GM19099 (cell line): ENCODE results near the gene TAOK3.

ENCODE experiments used
- POLR2A ChIP-seq: IDR thresholded peaks from 3 replicates; pipeline ENCODE4 v1.6.1; 2011; ENCODE audit warnings: low read depth; ENCODE audit not compliant: insufficient read length; ENCODE audit errors: extremely low read depth

The TAOK3 gene

DNA sequence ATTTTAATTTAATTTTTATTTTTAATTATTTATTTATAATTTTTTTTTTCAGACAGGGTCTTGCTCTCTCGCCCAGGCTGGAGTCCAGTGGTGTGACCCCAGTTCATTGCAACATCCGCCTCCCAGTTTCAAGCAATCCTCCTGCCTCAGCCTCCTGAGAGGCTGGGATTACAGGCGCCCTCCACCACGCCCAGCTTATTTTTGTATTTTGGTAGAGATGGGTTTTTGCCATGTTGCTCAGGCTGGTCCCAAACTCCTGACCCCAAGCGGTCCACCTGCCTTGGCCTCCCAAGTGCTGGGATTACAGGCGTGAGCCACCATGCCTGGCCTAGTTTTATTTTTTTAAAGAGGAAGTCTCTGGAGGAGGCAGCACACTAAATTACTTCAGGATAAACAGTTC, 250.4 kb downstream of the TAOK3 start:
- no peak for TF ChIP-seq POLR2A

GRCh38 chr12:118120579-118121363, 251.9 kb downstream of the TAOK3 start:
- no peak for TF ChIP-seq POLR2A

GRCh38 chr12:118119449-118119879, 253.2 kb downstream of the TAOK3 start:
- no peak for TF ChIP-seq POLR2A

- TF ChIP-seq POLR2A: no peak
Observed at GRCh38 chr12:118109088-118109487, 263.6 kb downstream of the TAOK3 start.

GRCh38 chr12:118107694-118108093, 265.0 kb downstream of the TAOK3 start:
- no peak for TF ChIP-seq POLR2A

- TF ChIP-seq POLR2A: no peak
Observed at GRCh38 chr12:118107011-118107410, 265.7 kb downstream of the TAOK3 start.

GRCh38 chr12:118103601-118104382, 268.9 kb downstream of the TAOK3 start, which contains the start of gene VSIG10:
VSIG10 (minus strand) TSS chr12:118104011; CDS start chr12:118103671, 340 bp downstream.
- TF ChIP-seq POLR2A: no peak

DNA sequence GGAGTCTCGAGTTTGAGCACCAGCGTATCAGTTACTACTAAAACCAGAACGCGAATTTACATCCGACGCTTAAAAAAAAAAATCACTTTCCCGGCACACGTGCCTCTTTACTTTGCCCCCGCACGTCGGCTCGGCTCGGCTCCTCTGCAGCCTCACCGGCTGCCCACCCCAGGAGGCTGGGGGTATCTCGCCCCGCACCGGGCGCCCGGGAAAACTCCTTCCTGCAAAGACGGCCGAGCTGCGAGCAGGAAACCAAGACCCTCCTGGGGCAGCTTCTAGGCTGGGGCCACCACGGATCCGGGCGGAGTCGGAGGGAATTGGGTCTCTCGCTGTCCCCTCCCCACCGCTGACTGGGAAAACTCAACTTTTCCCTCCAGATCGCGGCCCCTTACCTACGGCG, 269.5 kb downstream of the TAOK3 start:
- TF ChIP-seq POLR2A: no peak

DNA sequence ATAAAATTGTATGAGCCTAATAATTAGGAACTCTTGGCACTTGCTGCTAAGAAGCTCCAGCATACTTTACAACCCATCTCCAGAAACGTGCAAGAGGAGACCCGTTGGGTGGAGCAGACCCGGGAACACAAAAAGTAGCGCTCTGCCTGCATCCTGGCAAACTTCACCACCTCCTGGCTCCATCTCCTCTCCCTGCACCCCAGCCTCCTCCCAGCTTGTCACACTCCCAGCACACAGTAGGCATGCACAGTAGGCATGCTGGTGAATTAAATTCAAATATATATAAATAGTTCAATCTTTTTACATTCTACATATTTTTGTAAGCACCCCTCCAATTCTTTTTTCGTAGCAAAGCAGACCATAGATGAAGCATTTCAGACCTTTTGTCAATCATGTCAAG, 270.1 kb downstream of the TAOK3 start:
- TF ChIP-seq POLR2A: no peak

DNA sequence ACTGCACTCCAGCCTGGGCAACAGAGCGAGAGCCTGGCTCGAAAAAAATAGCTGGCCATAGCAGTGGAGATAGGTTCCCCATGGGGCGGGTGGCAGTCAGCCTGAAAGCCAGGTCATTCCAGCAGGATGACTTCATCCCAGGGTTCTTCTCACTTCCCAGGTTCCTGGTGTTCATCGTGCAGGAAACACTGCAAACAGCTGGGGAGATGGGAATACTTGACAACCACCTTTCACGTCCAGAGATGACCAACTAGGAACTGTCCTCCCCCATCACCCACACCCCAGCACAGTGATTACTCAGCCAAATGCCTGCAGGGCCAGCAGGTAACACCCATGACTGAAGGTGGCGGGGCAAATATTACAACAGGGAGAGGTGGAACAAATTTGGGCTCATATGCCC, 270.6 kb downstream of the TAOK3 start:
- no peak for TF ChIP-seq POLR2A

DNA sequence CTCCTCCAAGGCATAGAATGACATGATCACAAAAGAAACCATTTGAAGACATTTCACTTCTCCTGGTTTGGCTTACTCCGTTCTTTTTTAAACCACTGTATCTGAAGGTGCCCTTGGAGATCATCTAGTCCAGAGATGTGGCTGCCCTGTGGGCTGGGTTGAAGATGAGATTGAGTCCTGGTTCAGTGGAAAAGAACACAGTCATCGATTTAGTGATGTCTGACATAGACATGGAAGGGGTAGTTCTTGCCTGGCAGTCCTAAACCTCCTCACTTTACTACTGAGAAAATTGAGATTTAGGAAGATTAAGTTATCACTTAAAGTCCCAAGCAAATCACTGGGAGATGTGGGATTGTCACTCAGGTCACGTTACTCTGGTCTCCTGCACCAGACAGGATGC, 271.7 kb downstream of the TAOK3 start:
- TF ChIP-seq POLR2A: no peak
